HG03378 (cell line): ENCODE measurements around the gene HTRA2.
A peak's percentile ranks its signal among the peaks of the same experiment; 100 is the strongest.
"Not testable (repeated sequence)": the region's sequence is repeated elsewhere in the genome, so short reads cannot be mapped to it uniquely, and the experiment has no call there.

Experiments used
- ATAC-seq: cut with Tn5 transposase; IDR thresholded peaks from one replicate; pipeline ENCODE4 v1.9.1; 2021; ENCODE audit warnings: mild to moderate bottlenecking, moderate library complexity; ENCODE audit not compliant: unreplicated experiment

HTRA2 gene

DNA sequence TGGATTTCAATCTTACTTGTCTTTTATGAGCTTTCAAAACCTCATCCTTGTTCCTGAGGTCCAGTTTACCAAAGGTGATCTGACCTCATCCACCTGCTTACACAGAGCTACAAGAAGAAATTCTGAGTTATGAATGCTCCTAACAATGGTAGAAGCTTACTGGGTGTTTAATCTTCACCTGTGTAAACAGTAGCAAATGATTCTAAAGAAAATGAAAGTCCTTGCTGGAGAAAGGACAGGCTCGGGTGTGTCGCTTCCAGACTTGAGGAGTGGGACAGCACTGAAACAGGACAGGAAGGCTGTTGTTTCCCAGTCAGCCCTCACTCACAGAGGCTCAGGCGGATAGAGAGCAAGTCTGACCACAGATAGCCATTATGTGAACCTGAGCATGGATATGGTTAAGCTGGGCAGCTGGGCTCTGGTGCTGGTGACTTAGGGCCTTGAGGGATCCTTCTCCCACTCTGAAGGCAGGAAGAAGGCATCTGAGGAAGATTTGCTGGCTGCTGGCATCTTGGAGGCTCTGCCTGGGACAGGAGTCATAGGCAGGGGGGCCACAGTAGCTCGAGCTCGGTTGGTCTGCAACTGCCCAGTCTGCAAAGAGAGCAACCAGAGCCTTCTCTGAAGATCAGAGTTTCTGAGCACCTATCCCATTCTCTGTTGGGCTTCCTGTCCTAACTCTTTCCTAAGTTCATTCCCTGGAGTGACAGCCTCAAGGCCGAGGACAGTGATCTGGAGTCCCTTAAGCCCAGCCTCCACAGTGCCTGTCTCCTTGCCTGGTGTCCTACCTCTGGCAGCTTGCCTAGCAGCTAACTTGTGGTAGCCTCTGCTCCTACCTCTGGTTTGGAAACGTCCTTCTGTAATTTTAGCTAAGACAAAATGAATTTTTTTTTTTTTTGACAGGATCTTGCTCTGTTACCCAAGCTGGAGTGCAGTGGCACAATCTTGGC is 28.8 kb downstream of the HTRA2 start:
- ATAC-seq: no peak

- no peak for ATAC-seq
Observed at GRCh38 chr2:74559912-74560311, 30.2 kb downstream of the HTRA2 start.

GRCh38 chr2:74560591-74560990 is 30.9 kb downstream of the HTRA2 start:
- no peak for ATAC-seq

GRCh38 chr2:74561022-74561421 is 31.3 kb downstream of the HTRA2 start:
- ATAC-seq: not testable (repeated sequence)

DNA sequence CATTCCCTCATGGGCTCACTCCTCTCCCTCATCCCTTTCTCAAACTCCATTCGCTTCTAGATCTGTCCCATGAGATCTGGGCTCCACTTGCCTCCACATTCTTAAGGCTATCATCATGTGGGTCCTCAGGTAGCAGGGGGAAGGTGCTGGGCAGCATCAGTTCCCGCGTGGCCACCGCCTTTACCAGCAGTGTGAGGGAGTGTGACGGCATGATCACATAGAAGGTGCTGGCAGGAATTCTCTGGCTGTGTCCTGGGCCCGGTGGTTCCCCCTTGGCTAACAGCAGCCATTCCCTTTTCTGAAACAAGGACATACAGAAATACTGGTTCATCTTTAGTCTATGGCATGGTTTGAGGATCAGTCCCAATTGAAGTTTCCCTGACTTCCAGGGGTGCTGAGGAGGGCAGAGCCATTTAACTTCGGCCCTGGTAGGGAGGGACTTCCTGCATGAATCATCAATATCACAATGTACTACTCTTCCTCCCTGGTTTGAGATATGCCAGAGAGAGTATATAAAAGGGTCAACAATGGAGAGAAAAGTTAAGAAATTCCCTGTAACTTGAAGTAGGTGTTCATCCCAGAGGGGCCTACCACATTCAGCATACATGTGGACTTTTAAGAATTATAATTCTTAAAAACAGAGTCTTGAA is 32.5 kb downstream of the HTRA2 start:
- ATAC-seq: no peak

DNA sequence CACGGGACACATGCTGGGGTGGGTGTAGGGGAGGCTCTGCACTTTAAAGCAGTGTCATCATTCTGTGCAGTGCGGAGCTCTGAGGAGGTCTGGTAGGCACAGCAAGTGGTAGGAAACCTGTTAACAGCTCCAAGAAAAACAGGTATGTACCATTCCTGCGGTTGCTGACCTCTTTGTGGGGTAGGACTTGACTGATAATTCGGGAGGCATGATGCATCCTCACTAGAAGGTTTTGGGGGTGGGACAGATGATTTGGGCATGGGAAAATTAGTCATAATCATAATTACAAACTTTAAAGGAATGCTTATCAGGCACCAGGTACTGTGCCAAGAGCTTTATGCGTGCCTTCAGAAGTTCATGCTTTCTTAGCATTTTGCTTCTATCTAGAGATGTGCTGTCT is 34.5 kb downstream of the HTRA2 start:
- ATAC-seq: no peak

GRCh38 chr2:74566076-74566753 is 36.5 kb downstream of the HTRA2 start:
- no peak for ATAC-seq

DNA sequence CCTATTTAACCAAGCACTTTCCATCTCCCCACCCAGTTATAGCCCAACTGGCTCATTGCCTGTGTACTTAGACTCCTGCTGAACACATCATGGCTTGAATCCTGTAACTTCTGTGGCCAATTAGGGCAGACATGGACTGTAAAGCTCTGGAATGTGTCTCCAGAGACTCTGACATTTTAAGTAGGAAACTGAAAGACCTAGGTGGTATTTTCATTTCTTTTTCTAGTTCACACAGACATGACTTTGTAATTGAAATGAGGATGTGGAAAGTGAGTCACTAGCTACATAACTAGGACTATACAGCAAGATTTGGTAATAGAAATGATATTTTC is 37.0 kb downstream of the HTRA2 start:
- ATAC-seq: no peak

DNA sequence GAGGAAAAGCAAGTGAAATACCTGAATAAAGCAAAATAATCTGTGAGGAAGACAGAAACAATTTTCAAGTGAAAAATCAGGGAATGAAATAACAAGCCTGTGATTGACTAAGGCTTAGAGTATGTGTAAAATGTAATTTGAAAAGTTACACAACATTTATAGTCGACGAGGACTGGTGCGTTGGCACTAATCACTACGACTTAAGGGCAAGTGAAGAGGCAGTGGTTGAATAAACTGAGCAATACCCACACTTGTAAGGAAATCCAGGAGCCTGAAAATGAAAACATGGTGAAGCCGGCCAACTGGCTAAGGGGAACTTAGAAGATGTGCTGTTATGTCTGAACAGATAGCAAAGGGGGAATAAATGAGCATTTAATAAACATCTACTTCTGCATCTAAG is 38.1 kb downstream of the HTRA2 start:
- no peak for ATAC-seq

DNA sequence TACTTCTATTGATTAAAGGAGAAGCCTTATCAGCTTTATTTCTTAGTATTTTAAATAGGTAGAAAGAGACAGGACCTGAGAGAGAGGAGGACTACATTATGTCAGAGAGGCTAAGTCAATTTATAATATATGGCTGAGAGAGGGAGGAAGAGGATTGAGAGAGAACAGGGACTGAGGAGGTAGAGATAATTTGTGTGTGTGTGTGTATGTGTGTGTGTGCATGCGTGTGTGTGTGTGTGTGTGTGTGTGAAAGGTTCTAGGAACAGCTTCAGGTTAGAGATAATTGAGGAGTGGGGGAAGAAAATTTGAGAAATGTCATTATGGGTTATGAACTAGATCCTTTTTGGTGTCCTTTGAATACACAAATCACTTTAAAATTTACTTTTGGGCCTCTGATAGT is 40.0 kb downstream of the HTRA2 start:
- no peak for ATAC-seq

DNA sequence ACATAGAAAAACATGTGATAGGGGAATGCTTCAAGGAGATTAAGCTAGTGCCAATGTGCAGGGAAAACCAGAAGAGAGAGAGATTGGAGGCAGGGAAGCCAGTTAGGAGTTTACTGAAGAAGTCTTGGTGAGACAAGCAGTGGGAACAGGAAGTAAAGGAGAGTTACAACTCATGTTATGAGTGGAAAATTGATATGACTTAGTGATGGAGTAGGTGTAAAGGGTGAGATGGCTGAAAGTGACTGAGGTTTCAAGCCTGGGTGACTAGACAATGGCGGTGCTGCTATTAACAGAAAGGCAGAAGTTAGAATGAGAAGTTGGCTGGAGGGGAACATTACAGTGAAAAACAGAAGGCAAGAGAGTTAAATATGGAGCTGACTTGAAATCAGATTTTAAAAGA is 41.3 kb downstream of the HTRA2 start:
- ATAC-seq: peak; percentile 72

- ATAC-seq: no peak
Observed at GRCh38 chr2:74572178-74572925, 42.6 kb downstream of the HTRA2 start.

- peak; percentile 30 for ATAC-seq
Observed at GRCh38 chr2:74573747-74574562, 44.2 kb downstream of the HTRA2 start.

DNA sequence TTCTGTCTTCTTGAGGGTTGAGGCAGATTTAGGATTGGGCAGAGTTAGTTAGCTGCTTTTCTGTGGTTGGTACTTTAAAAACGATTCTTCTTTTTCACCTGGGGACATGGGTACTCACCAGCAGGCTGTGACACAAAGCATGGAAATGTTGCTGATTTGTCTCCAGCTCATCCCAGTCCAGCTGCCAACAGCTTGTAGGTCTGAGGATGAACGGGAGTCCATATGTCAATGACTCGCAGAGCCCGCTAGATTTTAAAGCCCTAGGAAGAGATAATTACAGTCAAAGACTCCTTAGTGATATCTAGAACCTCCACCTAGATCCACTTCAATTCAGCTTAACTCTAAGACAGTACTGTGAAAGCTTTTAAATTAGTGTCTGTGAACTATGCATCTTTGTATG is 45.6 kb downstream of the HTRA2 start:
- no peak for ATAC-seq

DNA sequence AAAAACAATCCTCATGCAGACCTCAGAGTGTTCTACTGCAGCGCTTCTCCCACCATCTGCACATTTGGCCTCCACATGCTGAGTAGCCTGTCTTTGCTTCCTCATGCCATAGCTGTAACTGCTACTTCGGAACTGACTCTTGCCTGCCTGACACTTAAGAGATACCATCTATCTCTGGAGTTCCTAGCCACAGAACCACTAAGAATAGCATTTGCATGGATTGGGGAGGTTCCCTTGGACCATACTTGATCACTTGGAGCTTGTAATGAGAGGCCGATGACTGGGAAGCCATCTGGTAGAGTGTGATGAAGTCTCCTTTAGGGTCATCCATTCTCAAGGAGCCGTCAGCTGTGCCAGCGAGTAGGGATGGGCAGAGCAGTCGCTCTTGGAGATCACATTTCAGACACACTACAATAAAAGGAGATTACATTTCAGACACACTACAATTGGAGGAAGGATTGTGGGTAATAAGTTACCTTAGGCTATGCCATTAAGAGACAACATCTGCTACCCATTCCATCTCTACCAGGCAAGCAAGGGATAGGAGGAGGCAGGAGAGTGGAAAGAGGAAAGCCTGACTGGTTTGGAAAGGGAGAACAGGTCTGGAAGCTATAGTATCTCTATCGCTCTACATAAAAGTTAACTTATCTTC is 46.6 kb downstream of the HTRA2 start:
- ATAC-seq: no peak

DNA sequence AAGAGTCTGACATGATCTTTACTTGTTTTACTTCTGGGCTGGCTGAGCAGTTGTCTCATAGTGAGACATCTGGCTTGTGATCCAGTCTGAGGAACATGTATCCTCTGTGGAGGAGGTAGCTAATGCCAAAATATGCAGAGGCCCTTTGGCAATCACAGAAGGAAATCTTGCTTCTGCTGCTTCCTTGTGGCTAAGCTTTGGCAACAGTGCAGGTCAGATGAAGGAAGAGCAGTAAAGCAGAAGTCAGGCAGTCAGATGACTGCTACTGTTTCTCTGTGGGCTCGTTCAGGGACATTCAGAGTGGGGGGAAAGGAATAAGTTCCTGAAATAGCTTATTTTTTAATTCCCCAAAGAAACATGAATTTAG is 47.1 kb downstream of the HTRA2 start:
- no peak for ATAC-seq

- no peak for ATAC-seq
Observed at GRCh38 chr2:74577448-74577847, 47.7 kb downstream of the HTRA2 start.

DNA sequence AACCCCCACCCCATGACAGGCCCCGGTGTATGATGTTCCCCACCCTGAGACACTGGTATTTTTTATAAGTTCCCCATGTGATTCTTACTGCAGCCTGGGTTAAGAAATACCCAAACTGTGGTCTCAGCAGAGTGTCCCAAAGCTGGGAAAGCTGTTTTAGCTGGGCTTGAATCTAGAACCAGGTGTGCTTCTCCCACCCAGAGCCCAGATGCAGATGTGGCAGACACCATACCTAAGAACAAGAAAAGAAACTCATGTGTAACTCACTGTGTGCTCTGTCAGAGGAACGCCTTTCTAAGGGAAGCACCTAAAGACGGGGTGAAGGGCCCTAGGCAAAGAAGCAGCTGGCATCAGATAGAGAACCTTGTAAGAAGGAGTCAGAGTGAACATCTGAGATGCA is 48.7 kb downstream of the HTRA2 start:
- no peak for ATAC-seq

GRCh38 chr2:74581463-74581862 is 51.7 kb downstream of the HTRA2 start:
- ATAC-seq: no peak

DNA sequence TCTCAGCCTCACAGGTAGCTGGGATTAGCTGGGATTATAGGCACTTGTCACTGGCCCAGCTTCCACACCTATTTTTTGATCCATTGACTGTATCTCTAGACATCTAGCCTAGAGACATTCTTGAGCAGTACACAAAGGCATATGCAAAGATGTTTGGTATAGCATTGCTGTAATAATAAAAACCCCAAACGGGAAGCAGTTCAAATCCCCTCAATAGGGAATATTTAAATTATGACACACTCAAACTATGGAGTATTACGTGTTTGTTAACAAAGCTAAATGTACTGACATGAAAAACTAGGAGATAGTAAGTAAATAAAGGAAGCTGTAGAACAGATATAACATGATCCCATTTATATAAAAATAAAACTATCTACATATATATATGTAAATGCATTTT is 52.5 kb downstream of the HTRA2 start:
- no peak for ATAC-seq
